ENCODE measurements around the gene SATB1.

The SATB1 gene

DNA sequence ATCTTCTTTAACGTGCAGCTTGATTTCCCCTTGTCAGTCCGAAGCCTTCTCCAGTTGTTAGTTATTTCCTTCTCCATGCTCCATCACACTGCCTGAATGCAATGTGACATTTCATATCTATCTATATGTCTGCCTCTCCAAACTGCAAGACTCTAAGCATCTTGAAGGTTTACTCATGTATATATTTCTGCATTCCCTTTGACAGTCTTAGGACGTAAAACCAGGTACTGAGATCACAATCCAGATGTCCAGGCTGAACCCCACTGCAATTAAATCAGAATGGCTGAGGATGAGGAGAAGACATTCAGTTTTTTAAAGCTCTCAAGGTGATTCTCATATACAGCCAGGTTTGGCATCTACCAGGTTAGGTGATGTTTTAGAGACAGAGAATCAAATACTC lies 6.1 kb upstream of the SATB1 start:
- no peak for DNase-seq (ENCODE audit: low read depth)

DNA sequence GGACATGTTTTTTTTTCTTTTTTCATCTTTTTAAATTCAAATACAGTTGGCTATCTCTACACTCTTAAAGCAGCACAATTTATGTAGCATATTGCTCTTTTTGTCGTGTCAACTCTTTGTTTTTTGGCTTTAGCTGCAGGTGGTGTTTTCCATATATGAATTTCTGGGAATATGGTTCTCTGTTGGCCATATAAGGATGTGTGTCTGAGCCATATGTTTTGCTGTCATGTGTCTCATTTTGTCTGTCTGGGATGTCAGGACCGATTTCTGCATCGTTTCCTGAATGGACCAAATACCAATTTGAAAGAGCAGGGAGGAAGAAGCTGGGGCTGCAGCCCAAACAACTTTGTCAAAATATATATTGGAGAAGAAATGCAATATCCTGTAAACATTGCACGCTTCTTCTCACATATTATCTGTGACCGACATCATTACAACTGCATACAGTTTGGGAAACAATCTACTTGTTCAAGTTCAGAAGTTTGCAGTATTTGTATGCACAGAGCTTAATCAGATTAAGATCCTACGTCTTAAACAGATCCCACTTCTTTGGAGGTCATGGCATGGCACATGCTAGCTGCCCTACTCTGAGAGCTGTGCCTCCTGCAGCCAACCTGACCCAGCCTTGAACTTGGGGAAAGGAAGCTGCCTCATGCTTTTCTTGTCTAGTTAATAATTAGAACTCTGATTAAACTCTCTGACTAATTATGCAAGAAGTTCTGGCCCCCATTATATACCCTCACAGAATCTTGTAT lies 4.0 kb upstream of the SATB1 start:
- DNase-seq (ENCODE audit: low read depth), result no peak

DNA sequence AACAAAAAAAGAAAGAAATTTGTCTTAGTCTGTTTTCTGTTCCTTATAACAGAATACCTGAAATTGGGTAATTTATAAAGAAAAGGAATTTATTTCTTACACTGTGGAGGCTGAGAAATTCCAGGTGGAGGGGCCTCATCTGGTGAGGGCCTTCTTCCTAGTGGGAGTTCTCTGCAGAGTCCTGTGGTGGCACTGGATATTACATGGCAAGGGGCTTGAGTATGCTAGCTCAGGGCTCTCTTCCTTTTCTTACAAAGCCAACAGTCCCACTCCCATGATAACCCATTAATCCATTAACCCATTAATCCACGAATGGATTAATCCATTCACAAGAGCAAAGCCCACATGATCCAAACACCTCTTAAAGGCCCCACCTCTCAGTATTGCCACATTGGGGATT lies 2.9 kb upstream of the SATB1 start:
- DNase-seq (ENCODE audit: low read depth), result no peak

DNA sequence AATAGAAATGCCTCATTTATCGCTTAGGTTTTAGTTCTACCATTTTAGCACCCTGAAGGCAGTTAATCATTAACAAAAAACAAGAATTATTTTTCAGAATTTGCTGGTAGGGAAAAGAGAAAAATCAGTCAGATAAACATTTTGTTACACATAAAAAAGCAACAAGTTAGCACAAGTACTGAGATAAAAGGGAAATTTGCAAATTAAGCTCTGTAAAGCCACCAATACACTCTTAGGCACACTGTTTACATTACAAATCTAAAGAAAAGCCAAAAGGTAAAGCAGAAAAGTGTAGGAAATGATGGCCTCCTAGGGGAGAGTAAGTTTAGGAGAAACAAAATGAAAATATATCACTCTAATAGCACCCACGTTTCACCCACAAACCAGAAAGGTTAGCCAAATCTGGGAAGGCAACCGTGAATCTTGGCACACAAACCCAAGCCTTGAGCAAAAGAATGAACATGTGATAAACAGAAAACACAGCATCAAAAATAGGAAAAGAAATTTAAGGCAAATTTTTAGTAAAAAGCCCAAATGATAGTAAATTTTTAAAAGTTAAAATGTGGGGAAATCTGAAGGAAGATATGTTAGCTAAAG lies 1.6 kb upstream of the SATB1 start:
- no peak for DNase-seq (ENCODE audit: low read depth)

DNA sequence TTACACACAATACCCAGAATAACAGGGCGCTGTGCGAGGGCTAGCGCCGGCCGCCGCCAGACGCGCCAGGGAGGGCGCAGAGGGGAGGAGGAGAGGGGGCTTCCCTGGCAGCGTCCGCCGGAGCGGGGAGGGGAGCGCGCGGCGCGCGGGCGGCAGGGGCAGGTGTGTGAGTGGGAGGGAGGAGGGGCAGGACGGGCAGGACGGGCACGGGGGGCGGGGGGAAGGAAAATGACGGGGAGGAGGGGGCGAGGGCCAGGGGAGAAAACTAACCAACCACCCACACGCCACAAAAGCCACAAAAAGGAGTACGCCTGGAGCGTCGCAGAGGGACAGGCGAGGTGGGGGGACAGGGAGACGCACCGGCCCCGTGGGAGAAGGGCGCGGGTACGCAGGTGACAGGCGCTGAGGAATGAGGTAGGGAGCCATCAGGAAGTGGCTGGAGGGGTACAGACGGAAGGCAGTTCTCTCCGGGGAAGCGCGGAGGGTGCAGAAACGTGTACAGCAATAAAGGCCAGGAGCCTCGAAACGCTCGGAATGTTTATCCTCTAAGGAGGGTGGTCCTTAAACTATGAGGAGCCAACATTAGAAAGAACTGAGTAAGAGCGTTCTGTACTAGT lies 610 bp upstream of the SATB1 start:
- DNase-seq (ENCODE audit: low read depth), result no peak

DNA sequence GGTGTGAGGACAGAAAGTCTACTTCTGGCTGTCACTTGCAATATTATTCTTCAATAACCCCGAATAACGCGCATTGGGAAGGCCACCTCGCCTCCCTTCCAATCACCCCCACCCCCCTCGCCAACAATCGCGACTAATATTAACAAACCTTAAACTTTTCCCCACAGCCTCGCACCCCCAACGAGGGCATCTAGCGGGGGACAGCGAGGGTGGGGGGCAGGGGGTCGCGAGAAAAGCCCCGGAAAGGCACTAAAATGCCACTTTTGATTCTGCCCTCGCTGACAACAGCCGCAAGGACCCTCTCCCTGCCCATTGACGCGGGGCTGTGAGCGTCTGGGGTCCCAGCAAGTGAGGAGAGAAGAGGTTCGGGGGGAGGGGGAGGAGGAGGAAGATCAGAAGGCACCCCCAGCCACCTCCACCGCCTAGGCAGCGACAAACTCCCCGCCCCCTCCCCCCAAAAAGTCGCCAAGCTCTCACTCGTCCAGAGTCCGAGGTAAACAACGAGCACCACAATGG lies 868 bp downstream of the SATB1 start:
- no peak for DNase-seq (ENCODE audit: low read depth)

DNA sequence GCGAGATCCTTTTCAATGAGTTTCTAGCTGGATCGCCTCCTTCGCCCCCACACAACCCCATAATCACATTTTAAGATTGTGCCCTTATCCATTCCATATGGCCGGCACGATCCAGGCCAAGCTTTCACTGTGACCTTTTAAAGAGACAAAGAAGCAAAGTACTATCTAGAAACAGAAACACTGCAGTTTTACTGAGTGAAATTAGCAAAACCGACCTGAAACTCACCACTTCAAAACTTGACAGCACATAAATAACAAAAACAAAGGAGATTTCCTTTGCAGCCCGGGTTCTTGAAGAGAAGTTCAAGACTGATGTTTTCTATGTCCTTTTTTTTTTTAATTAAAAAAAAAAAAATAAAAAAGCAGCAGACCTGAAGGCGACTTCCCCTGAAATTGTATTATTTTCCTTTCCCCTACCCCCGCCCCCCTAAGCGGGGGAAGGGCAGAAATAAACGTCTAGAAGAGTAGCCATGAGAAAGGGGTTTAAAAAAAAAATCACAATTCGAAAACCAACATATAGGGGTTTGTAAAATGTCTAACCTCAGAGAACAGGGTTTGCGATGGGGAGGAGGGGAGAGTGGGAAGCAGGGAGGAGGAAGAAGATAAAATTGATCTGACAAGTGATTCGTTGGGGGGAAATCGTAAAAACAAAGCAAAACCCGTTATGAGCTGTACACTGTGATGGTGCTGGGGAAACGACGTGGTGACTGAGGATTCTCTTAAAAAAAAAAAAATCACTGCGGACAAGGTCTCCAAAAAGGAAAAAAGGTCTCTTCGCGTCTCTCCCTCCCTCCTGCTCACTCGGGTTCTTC lies 1.5 kb downstream of the SATB1 start:
- DNase-seq (ENCODE audit: low read depth), result no peak

DNA sequence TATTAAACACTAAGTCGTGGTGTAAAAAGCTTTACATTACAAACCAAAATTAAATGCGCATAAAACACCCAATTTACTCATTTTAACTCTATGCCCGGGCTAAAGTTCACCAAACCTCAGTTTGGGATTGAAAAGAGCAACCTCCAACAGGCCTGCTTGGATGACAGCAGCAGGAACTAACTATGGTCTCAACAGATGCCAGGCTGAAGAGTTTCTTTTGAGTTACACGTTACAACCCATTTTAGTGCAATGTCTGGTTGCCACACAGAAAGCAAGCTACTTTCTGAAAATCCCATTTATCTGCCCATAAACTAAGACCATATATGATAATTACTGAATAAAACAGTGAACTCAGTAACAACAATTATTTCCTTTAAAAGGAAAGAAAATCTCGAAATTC lies 2.2 kb downstream of the SATB1 start:
- DNase-seq (ENCODE audit: low read depth), result no peak

DNA sequence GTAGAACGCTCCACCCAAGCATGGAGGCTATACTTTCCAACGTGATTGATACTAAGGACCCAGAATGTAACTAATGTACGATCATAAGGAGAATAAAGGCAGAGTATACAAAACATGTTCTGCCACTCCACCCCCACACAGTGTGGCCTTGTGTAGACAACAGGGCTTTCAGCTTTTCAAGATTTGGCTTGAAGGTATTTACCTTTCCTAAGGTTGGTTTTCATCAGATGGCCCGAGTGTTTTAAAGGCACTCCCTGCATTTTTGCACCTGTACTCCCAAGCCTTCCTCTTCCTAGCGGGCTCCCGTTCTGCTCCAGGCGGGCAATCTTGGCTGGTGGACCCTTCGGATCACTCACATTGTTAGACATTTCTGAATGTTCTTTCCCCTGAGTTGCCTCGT lies 4.6 kb downstream of the SATB1 start:
- no peak for DNase-seq (ENCODE audit: low read depth)

DNA sequence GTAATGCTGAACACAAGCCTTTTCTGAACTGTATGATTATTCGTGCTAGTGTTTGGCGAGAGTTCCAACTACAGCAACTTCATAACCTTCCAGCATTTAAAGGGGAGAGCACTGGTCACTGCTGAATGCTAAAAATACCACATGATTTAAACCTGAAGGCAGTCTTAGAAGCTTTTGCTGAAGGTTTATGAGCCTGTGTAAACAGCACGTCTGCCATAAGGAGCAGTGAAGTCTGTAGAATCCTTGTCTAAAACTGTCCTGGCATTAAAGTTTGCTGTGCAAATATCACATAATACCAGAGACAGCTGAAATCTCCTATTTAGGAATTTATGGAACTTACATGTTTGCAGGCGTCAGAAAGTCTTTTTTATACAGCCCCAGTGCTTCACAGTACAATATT lies 5.9 kb downstream of the SATB1 start:
- DNase-seq (ENCODE audit: low read depth), result no peak

DNA sequence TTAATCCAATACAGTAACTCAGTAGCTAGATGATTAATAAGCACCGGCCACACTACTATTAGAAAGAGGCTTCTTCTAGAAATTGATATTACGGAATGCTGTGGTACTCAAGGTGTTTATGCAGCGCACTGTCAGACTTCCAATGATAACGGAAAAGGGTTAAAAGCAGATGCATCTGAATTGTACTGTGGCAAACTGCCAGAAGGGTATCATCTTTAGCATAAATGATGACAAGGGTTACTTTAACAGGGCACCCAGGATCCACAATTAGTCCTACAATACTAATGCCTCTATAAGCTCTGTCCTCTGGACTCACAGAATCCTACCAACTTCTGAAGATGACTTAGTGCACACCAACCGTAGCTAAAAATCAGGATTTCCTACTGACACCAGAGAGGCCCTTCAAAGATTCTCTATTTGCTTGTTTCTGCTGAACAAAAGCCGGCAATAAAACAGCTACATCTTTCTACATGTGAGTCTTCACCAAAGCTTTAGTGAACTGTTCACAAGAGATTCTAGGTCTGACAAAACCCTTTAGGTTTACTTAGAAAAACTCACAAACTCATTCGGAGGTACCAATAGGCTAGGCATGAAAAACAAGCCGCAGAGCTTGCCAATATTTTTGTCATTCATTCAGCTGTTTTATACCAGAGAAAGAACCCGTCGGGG lies 7.1 kb downstream of the SATB1 start:
- DNase-seq (ENCODE audit: low read depth), result no peak

DNA sequence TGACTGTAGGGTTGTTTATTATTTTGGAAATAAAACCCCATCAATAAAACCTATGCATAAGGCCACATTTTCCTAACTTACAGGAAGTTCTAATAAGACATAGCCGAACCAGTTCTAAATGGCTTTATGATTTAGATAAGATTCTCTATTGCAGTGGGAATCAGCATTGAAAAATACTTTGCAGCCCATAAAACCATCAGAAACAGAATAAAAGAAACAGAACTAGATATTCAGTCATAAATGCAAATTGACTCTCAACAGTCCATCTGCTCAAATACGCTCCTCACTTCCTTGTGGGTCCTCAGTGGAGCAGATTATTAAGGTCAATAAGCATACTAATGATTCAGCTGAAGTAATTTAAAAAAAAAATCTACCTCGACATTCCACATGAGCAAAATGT lies 8.8 kb downstream of the SATB1 start:
- no peak for DNase-seq (ENCODE audit: low read depth)

DNA sequence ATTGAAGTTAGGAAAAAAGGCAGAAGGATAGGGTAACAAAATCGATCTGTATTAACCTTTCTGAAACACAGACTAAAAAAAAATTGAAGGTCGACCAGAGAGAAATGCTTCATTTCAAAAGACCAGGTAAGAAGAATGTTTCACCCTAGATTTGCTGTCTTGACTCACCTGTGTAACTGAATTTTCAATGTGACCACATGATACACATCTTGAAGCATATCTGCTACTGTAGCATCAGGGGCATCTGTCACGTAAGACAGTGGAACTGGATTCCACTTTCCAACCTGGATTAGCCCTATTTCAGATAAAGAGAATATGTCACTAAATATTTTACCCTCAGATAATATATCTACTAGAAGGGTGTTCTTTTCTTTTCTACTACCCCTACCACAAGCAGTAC lies 9.3 kb downstream of the SATB1 start:
- DNase-seq (ENCODE audit: low read depth), result no peak

DNA sequence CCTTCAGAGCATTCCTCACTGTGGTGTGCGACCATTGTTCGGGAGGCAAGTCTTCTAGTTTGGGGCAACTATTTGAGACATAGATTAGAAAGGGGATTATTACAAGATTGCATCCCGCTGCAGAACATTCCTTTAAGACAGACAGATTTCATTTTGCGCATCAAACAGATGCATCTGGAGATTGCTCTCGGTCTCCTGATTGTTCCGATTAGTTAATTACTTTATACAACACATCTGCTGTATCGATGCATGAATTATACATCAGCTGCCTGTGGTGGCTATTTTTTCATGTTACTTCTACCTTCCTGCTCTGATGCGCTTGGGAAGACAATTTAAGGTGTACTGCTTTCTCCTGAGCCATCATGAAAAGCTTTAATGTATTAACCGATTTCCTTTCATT lies 10.0 kb downstream of the SATB1 start:
- no peak for DNase-seq (ENCODE audit: low read depth)

DNA sequence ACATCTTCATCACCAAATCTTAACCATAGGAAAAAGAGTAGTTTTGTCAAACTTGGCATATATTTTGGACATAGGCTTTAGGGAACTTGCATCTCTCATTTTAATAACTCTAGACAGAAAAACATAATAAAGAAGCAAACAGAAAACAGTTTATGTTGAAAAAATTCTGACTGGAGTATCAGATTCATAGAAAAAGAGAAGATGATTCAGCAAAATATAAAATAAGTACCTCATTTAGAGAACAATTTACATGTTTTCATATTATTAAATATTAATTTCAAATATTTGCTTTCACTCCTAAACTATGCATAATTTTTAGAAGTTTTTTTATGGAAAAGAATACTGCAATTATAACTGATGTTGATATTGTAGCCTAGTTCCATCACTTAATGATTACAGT lies 12.5 kb downstream of the SATB1 start:
- DNase-seq (ENCODE audit: low read depth), result no peak

DNA sequence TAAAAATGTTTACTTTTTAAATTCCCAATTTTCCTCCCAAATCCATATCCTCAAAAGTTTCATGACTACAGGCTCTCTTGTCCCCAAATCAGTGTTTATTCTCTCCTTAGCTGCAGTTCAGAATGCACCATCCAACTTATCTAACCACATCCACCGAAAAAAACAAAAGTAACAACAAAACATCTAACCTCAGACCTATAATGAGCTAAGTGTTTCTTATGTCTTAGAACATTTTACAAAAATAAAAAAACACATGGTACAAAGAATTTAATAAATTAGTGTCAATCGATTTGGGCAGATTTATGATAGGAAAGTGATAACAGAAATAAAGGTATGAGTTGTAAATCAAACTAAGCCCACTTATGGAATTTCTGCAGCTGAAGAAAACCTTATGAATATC lies 13.6 kb downstream of the SATB1 start:
- no peak for DNase-seq (ENCODE audit: low read depth)

DNA sequence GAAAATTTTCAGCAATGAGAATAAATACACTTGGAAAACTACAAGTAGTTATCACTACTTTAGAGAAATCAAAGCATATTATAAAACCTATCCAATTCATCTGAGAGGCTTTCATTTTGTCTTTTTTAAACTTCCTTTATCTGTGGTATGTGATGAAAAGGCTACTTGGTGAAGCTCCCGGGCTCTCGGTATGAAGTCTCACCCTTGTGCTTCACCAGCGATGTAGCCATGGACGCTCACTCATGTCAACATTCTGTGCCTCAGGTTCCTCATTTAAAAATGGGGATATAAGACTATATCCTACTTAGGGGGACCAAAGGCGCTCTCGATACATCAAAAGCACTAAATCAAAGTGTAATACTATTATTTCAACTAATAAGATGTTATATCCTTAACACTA lies 14.9 kb downstream of the SATB1 start:
- no peak for DNase-seq (ENCODE audit: low read depth)

DNA sequence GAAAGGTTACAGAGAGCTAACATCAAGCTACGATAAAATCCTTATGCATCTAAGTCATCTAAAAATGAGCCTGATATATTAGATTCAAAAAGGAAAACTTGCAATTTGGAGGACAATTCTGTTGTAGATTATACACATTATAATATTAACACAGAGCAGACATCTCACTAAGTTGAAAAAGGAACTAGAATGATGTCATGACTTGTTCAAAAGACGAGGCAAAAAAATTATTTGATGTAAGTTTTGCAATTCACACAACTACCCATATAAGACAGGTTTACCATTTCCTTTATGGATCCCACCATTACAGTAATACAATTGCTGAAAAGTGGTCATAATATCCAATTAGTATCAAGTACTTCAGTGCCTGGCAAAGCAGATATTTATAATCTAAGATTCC lies 15.9 kb downstream of the SATB1 start:
- no peak for DNase-seq (ENCODE audit: low read depth)

DNA sequence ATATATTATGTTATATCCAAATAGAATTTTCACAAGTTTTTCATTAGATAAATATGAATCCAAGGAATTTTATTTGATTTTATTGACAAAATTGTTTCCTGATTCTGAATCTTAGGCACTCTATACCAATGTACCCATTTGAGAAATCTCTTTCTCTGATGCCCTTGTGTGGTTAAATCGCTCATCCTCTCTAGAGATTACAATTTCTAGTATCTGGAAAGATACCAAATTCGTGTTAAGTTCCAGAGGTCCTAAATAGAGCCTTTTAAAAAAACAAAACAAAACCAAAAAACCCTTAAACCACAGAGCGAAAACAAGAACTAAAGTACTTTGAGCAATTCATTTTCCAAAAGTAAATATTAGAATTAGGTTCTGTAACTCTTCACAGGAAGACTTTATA lies 20.0 kb downstream of the SATB1 start:
- DNase-seq (ENCODE audit: low read depth), result no peak

DNA sequence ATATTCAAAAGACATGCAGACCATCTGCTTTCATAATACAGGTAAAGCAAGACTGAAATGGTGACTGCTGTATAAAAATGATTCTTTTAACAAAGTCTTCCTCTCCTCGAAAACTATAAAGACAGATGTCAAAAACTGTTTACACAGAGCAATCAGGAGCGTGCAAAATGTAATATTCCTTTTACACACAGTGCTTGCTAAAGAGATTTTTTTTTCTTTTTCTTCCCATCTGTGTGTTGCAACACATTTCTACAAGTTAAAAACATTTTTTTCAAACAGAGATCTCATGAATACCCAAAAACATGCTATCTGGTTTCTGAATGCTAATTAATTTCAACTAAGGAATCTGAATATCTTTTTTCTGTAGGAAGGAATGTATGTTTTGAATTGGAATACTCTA lies 22.1 kb downstream of the SATB1 start:
- DNase-seq (ENCODE audit: low read depth), result no peak

DNA sequence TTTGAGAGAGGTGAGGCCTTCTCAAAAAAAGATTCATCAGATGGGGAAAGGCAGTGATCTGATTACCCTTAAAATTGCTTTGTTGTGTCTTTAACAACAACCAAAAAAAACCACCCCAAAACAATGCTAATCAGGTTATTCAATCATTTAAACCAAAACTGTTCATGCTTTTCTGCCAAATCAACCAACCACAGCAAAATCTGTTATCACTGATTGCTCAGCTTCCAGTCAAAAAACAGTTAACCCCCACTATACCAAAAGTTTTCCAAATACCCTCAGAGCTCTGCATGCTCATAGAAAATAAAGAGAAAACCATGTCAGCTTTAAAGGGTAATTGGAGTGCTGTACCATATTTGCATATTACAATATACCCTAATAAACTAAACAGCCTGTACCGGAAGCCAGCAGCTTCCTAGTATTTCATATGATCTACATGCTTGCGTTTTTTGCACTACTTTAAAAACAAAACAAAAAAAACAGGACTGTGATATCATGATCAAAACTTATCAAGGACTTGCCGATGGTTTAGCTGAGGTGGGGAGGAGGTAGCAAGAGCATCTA lies 22.8 kb downstream of the SATB1 start:
- DNase-seq (ENCODE audit: low read depth), result no peak

All from HS-5 (cell line).